Right lung (tissue), 5 donors: ENCODE data around the gene DNMBP. TPM values are rescaled to one million over a fixed set of nuclear protein-coding genes. Genes with fewer than 3 reads are reported as not detected.
"Not testable (repeated sequence)": the region's sequence is repeated elsewhere in the genome, so short reads cannot be mapped to it uniquely, and the experiment has no call there.

Experiments used
- DNase-seq, 2 donors: peaks; one replicate each; pipeline ENCODE4 v3.0.0-alpha.2; 2013
- polyA plus RNA-seq, 5 donors: library from polyadenylated mRNA; unstranded; fragments of 120-200 nt; gene quantifications; one replicate each; pipeline versions ENCODE4 v1.2.1 to v1.2.3, GENCODE V29; 2013; ENCODE audit warnings: inconsistent platforms in 1 of 5, low replicate concordance in 1 of 5; ENCODE audit not compliant: insufficient read length in 5 of 5, insufficient read depth in 1 of 5

The DNMBP gene
- polyA plus RNA-seq, 5 donors = 30.1 to 41.5 (median 38.4) TPM

DNA sequence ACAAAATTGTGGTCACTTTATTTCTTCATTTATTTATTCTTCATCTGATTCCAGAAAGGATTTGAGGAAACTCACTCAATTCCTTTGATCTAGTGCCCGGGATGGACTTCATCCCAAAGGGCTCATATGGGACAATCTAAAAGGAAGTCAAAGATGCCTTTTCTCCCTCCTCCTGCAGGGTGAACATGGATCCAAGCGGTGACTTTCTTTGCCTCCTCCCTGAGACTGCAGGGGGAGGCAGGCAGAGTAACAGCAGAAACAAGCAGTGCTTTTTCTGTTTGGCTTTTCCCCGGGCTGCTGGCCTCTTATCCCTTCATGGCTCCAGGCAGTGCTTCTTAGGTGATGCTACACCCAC lies 10.0 kb upstream of the DNMBP start:
- peak in 1 of 2 donors; percentile 43 for DNase-seq

DNA sequence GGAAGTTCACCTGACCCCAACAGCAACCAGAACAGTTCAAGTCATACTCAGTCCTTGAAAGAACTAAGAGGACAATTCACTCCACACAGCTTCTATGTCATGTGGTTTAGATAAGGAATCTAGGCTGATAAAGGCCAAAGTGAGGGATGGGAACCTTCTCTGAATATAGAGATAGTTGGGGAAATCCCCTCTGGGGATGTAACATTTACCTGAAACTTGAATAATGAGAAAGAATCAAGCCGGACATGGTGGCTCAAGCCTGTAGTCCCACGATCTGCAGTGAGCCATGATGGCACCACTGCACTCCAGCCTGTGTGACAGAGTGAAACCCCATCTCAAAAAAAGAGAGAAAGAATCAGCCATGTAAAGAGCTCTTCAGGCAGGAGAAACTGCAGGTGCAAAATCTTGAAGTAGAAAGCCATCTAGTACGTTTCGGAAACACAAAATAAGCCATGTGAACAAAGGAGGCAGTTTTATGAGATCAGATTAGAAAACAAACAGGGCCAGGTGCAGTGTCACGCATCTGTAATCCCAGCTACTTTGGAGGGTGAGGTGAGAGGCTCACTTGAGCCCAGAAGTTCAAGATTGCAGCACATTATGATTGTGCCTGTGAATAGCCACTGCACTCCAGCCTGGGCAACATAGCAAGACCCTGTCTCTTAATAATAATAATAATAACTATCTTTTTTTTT lies 4.5 kb upstream of the DNMBP start:
- DNase-seq = no peak

DNA sequence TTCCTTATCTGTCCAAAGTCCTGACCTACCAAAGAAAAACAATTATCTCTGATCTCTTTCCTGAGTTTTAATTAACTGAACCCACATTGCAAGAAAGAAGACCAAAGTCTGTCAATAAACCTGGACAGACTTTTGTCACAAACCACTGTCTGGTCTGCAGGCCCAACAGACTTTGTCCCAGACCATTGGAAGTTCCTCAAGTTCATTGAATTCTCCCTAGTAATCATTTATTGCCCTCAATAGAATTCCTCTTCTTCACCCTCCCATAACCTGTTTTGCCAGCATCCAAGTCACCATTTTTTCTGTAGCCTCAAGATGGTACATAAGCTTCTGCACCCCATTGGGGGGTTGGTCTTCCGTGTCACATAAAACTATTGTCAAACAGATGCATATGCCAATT lies 3.9 kb upstream of the DNMBP start:
- no peak for DNase-seq

DNA sequence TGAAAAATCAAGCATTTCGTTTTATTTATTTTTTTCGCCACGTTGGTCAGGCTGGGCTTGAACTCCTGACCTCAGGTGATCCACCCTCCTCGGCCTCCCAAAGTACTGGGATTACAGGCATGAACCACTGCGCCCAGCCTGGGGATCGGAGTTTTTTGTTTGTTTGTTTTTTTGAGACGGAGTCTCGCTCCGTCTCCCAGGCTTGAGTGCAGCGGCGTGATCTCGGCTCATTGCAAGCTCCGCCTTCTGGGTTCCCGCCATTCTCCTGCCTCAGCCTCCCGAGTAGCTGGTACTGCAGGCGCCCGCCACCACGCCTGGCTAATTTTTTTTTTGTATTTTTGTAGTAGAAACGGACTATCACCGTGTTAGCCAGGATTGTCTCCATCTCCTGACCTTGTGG lies 2.2 kb upstream of the DNMBP start:
- DNase-seq = not testable (repeated sequence)

DNA sequence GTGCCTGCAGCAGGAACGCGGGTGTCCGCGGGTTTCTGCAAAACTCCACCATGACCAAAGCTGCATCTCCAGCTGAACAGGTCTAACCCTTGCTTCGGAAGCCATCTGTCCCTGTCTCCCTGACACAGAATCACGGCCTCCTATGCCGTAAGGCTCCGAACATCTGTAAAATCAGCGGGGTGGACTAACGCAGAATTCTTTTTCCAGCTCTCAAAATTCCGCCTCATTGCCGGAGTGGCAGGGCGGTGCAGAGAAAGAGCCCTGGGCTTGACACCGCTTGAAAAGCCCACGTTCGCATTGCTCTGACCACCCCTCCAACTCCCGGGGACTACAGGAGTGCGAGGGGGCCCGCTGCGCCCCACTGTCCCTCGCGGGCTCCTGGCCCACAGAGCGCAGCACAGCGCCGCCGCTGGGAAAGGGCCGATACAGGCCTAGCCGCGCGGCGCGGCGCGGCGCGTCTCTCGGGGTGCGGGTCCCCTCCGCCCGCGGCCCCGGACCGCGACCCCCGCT lies 409 bp downstream of the DNMBP start:
- DNase-seq = peak; percentile 54 to 62

DNA sequence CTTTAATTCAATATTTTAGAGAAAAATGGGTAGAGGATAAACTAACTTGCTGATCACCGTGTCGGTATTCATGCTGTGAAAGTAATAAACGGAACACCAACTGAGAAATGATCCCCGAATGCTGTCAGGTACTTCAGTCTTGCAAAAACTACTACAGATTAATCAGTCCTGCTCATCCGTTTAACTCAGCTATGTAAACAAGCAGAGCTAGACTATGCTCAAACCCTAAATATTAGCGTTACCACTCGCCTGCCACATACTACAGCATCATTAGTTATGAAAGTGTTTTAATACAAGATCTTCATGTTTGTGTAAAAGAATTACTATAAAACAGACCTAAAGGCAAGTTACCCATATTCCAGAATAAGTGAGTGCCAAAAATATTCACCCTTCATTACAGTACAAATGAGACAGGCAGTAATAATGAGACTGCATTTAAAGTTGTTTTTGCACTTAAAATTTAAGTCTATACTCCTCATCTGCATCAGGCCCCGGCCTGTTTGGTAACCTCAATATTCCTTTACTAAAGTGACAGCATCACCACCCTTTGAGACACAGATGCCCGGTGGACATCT lies 952 bp downstream of the DNMBP start:
- no peak for DNase-seq

DNA sequence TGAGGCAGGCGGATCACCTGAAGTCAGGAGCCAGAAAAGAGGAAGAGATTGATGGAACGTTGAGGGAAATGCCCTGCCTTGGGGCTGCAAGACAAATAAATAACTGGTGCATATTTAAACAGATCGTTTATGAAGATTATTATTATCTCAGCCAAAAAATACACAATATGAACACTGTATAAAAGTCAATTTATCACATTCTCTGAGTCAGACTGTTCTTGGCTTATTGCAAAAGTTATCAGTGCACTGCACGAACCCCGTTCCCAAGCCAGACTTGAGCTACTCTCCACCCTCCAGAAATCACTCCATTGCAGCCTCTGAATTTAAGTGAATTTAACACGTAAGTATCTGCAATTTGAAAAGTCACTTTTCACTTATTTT lies 1.6 kb downstream of the DNMBP start:
- DNase-seq = no peak

DNA sequence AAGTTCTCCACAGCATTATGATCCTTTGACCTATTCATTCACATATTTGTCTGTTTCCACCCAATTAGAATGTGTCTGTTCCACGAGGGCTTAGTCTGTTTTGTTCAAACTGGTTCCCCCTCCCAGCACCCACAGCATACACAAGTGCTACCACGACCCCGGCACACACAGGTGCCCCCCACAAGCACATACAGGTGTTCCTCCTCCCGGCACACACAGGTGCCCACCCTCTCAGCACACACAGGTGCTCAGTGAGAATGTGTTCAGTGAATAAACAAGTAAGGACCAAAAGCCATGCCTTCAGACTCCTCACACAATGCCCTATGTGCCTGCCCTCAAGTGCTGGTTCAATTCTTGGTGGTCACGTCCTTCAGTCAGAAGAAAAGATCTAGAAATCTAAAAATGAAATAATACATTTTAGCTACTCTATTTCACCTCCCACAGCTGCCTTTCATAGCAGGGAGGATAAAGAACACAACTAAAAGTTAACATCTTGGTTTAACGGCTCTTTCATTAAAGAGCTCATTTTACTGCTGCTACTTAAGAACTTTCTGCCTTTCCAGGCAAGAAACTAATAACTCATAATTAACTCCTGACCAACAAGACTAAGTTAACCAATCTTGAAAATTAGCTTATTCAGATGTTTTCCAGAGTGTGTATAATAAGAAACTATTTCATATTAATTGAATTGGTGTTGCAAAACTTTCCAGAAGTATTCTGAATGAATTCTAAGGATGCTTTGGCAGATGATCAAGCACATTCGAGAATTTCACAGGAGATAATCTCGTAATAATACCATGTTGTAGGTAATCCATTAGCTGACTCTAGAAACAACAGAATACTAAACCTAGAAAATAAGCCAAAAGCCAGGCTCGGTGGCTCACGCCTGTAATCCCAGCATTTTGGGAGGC lies 2.3 kb downstream of the DNMBP start:
- no peak for DNase-seq

DNA sequence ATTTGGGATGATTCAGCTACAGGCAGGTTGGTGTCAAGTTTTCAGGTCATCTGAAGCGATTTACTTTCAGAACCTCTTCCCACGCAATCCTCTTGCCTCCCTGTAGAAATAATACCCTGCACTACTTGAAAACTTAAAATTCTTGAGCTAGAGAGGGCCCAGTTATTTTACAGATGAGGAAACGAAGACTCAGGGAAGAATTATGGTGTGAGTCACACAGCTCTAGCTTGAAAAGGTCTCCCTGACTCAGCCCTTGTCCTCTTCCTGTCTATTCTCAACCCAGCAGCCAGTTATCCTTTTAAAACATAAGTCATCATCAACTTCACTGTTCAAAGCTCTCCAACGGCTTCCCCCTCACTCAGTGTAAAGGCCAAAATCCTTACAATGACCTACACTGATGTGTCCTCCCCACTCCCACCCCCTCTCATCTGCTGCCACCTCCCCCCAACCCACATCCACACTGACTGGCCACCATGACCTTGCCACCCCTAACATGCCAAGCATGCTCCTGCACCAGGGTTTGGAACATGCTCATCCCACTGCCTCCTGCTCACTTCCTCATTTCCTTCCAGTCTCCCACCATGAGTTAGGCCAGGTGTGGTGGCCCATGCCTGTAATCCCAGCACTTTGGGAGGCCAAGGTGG lies 3.4 kb downstream of the DNMBP start:
- no peak for DNase-seq

DNA sequence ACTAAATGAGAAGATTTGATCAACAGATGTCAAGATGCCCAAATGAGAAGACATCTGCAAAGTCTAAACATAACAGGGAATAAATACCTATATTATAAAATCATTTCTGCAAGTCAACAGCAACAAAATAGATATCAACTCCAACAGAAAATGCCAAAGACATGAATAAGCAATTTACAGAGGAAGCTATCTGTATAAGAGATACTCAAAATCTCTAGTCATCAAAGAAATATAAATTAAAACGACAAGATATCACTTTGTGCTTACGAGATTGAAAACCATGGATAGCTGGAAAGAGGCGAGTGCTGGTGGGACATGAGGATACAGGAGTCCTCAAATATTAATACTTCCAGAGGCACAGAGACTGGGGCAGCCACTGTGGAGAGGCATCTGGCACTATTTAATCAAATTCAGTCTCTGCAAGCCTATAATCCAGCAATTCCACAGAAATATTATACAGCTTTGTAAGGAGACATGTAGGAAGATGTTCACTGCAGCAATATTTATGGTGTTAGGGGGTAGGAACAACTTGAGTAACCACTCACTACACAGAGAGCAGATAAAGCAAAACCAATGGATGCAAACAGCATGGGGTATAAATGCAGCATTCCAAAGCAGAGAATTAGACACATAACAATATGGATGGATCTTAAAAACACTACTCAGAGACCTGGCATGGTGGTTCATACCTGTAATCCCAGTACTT lies 4.8 kb downstream of the DNMBP start:
- no peak for DNase-seq

DNA sequence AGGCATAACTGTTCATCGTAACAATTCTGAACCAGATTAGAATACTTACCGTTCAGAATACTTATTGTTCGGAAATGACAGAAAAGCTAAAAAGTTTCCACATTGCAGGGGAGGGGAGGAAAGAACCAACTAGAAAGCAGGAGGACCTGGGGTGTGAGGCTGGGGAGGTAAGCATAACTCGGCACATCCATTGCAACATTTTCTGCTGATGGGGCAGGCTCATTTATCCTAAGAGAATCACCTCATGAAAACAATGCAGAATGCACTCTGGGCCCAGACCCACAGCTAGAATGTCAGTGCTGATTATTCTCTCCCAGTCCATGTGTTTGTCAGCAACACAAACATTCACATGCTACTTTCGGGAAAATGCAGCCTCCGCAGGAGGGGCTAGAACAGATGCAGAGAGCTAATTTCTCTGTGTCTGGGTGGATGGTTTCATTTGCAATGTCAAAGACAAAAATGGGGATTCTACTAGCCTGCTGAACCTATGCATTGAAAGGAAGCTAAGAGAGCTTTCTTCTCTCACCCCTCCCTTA lies 9.6 kb downstream of the DNMBP start:
- no peak for DNase-seq

DNA sequence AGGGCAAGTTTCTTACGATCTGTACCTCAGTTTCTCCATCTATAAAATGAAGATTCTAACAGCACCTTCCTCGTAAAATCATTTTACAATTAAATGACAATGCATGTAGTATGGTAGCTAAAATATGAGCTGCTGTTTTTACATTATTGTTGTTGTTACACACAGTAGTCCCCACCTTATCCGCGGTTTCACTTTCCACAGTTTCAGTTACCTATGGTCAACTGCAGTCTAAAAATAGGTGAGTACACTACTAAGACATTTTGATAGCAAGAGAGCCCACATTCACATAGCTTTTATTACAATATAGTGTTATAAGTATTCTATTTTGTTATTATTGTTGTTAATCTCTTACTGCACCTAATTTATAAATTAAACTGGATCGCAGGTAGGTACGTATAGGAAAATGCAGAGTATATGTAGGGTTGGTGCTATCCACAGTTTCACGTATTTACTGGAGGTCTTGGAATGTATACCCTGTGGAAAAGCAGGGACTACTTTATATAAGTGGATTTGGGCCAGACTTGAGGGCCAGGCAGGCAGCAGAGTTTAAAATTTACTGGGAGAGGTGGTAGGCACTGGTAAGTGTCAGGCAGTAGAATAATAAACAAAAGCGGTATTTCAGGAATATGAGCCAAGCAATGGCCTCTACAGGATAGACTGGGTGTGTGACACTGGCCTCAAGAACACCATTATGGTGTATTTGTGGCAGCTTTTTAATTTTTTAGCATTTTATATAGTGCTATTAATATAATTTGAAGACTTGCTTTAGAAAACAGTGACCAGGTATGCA lies 10.2 kb downstream of the DNMBP start:
- DNase-seq = no peak

DNA sequence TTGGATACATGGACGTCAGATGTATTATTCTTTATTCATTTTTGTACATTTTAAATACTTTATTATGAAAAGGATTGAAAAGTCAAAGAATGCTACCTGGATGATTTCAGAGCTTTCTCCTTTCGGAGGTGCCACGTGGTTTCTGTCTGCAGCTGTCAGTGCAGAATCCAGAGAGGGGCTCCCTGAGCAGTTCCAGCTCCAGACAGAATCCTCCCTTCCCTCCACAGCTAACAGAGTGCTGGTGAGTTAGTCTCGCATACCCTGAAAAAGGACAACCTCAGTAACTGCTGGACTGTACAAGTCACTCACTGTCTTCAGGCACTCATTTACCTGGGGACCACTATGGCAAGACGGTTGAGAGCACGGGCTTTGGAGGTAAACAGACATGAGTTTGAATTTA lies 10.9 kb downstream of the DNMBP start:
- no peak for DNase-seq

DNA sequence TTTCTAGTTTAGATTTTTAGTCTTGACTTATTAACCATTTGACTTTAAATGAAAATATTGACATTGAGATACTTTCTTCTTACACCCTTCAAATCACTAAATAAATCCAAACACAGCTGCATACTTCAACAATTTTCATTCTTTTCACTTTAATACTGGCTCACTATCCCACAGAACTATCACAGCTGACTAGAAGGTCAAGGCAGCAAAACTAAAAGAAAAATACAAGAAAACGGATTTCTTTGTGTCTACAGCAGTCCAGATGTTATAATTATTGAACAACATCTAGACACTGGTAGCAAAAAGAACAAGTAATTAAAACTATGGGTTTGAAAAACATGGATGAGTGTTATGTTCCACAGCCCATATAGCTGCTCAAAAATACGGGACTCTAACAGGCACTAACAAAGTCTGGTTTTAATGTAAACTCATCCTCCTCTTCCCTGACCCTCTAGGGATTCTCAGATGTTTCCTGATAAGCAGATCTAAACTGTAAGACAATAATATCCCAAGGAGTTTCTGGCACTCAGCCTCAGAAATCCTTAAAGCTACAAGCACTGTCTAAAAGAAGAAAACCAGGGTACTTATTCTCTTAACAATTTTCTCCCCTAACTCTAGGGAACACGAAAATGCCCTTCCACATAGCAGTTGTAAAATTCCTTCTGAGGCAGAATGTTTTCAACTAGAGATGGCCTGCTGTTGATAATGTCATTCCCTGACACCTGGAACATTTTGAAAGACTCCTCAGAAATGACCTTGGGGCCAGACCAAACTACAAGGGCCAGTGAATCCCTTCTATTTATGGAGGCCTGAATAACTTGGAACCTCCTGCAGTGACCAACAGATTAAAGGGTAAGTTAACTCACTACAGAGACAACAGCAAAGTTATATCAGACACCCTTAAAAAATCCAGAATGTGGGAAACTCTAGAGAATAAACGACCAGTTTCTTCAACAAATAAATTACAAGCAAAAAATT lies 12.8 kb downstream of the DNMBP start:
- DNase-seq = no peak

DNA sequence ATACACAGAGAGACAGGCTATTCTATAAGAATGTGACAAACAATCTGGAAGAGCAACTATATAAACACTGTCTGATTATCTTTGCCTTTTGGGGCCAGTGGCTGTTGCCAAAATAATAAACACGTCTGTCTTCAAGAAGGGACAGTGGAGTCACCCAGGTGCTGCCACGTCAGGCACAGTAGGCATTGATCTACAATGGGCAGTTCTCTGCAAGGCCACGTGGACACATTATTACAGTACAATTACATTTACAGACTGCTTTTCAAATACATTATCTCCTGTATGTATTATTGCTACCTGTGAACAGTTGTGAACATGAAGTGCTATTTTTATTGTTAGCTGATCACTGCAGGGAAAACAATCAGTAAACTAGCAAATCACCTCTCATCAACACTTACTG lies 14.0 kb downstream of the DNMBP start:
- no peak for DNase-seq

DNA sequence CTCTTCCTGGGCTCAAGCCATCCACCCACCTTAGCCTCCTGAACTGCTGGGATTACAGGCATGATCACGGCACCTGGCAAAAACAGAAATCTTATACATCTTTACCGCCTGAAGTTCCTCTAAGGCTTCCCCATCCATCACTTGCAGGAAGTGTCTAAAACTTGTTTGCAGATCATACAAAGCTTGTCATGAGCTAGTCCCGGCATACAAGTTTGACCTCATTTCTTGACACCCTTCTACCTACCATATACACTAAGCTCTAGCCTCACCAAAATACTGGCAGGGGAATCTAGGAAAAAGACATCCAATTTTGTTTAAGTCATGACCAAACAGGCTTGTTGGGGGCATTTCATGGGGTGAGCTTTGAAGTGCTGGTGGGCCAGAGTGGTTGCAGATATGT lies 14.5 kb downstream of the DNMBP start:
- no peak for DNase-seq

DNA sequence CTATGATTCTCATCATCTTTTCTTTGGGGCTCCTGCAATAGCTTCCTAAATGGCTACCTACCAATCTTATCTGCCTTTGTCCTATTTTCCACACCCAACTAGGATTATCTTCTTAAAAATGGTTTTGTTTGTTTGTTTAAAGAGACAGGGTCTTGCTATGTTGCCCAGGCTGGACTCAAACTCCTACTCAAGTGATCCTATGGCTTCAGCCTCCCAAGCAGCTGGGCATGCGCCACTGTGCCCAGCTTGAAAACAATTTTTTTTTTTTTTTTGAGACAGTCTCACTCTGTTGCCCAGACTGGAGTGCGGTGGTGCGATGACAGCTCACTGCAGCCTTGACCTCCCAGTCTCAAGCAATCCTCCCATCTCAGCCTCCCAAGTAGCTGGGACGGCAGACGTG lies 14.9 kb downstream of the DNMBP start:
- no peak for DNase-seq

DNA sequence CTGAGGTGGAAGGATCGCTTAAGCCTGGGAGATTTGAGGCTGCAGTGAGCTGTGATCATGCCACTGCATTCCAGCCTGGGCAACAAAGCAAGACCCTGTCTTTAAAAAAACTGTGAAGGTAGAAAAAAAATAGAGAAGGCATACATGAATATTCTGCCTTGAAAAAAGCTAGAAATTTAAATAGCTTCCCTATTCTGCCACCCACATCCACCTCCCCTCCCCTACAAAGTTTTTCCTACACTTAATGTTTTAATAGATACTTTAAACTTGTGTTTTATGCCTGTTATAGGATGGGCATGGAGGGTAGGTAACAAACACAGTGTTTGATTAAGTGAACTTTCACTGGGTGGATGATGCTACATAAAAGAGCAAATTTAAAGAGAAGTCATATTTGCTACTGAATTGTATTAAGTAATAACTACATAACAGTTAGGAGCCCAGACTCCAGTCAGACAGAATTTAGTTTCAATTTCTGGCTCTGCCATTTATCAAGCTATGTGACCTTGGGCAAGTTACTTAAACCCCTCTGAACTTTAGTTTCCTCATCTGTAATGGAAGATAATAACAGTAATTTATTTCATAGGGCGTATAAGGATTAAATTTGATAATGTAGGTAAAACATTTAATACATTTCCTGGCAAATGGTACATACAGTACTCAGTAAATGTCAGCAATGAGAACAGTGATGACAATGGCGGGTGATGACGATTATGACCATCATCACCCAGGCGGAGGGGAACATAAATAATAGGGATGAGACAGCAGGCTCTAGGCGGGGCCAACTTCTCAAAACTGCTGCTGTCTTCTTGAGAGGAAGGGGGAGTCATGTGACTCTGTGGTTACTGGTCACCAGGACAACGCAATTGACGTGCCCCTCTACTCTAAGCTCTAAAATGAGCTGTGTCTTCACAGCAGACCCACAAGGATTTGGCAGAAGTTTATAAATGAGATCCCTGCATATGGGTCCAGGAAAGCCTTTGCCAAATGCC lies 15.8 kb downstream of the DNMBP start:
- DNase-seq = no peak
